Measurements from ENCODE around the gene KCNK4. TPM values are rescaled to one million over a fixed set of nuclear protein-coding genes. Genes with fewer than 3 reads are reported as not detected.

Gene KCNK4
- total RNA-seq, 1 experiment from 2014 or later, result 1.1 TPM

DNA sequence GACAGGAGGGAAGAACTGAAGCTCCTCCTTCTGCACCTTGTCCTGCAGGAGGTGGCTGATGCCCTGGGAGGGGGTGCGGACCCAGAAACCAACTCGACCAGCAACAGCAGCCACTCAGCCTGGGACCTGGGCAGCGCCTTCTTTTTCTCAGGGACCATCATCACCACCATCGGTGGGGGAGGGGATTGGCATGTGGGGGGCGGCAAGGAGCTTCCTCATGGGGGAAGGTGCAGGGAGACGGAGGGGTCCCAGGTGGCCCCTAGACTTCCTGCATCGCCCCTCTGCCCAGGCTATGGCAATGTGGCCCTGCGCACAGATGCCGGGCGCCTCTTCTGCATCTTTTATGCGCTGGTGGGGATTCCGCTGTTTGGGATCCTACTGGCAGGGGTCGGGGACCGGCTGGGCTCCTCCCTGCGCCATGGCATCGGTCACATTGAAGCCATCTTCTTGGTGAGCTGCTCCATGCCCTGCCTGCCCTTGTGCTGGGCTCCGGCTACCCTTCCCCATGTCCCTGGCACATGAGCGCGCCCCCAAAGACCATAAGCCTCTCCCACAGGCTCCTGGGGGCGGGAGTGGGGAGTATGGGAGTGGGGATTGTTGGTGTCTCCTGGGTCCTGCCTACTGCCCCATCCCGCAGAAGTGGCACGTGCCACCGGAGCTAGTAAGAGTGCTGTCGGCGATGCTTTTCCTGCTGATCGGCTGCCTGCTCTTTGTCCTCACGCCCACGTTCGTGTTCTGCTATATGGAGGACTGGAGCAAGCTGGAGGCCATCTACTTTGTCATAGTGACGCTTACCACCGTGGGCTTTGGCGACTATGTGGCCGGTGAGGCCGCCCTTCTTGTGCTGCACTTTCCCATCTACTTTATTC lies 6.0 kb downstream of the KCNK4 start:
- in situ Hi-C loops (cut with HindIII; ENCODE audit: low pct_unique_long_range_greater_than_20kb, low sequenced_read_pairs) (no loop called here), intact Hi-C loops (cut with micrococcal nuclease; ENCODE audit: unreplicated experiment) (no loop called here)
- ChIA-PET POLR2A (no interaction called here), CTCF (no interaction called here)
- H3K27ac ChIP-seq (ENCODE audit: low read length), result no peak overlapping the region
- H3K27me3 ChIP-seq (ENCODE audit: control insufficient read depth, insufficient read depth, low read length), result no peaks in the 10 kb centered on the region; the same call in none of the 2 replicates
- DNase-seq (ENCODE audit: low read depth, low spot score), result no peak
- no peaks in the 10 kb centered on the region for H3K36me3 ChIP-seq (ENCODE audit: control insufficient read depth, insufficient read depth, low read length)
- peaks cover 5% of the 10 kb centered on the region for H3K4me1 ChIP-seq (ENCODE audit: control insufficient read depth, insufficient read depth, low read length)
- H3K9me3 ChIP-seq (ENCODE audit: control insufficient read depth, insufficient read depth, low read depth, low read length), result no peaks in the 10 kb centered on the region
- no peak for ATAC-seq
- H3K4me3 ChIP-seq (ENCODE audit: low read depth in 2 of 2, low read length in 2 of 2), result no peak overlapping the region
- BruUV-seq (replicated peaks), result no TSS peak
- TF ChIP-seq, protein P1, sequence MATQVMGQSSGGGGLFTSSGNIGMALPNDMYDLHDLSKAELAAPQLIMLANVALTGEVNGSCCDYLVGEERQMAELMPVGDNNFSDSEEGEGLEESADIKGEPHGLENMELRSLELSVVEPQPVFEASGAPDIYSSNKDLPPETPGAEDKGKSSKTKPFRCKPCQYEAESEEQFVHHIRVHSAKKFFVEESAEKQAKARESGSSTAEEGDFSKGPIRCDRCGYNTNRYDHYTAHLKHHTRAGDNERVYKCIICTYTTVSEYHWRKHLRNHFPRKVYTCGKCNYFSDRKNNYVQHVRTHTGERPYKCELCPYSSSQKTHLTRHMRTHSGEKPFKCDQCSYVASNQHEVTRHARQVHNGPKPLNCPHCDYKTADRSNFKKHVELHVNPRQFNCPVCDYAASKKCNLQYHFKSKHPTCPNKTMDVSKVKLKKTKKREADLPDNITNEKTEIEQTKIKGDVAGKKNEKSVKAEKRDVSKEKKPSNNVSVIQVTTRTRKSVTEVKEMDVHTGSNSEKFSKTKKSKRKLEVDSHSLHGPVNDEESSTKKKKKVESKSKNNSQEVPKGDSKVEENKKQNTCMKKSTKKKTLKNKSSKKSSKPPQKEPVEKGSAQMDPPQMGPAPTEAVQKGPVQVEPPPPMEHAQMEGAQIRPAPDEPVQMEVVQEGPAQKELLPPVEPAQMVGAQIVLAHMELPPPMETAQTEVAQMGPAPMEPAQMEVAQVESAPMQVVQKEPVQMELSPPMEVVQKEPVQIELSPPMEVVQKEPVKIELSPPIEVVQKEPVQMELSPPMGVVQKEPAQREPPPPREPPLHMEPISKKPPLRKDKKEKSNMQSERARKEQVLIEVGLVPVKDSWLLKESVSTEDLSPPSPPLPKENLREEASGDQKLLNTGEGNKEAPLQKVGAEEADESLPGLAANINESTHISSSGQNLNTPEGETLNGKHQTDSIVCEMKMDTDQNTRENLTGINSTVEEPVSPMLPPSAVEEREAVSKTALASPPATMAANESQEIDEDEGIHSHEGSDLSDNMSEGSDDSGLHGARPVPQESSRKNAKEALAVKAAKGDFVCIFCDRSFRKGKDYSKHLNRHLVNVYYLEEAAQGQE (IDR thresholded peaks at IDR 0.05; ENCODE audit: insufficient read depth in 1 of 2, low read depth in 2 of 2, low read length in 1 of 2), result no peak
- TF ChIP-seq, protein P2, sequence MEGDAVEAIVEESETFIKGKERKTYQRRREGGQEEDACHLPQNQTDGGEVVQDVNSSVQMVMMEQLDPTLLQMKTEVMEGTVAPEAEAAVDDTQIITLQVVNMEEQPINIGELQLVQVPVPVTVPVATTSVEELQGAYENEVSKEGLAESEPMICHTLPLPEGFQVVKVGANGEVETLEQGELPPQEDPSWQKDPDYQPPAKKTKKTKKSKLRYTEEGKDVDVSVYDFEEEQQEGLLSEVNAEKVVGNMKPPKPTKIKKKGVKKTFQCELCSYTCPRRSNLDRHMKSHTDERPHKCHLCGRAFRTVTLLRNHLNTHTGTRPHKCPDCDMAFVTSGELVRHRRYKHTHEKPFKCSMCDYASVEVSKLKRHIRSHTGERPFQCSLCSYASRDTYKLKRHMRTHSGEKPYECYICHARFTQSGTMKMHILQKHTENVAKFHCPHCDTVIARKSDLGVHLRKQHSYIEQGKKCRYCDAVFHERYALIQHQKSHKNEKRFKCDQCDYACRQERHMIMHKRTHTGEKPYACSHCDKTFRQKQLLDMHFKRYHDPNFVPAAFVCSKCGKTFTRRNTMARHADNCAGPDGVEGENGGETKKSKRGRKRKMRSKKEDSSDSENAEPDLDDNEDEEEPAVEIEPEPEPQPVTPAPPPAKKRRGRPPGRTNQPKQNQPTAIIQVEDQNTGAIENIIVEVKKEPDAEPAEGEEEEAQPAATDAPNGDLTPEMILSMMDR (IDR thresholded peaks at IDR 0.05), result no peak
- TF ChIP-seq POLR2AphosphoS5 (IDR thresholded peaks at IDR 0.05; ENCODE audit: low read depth, low read length) (no peak), SIN3A (IDR thresholded peaks at IDR 0.05; ENCODE audit: borderline replicate concordance, insufficient read depth, low read depth, low read length) (no peak), TCF7L2 (IDR thresholded peaks at IDR 0.05; ENCODE audit: low read depth, low read length) (no peak)

GRCh38 chr11:64297699-64298358 lies 6.7 kb downstream of the KCNK4 start:
- no TSS peak for BruUV-seq (replicated peaks)
- no peaks in the 10 kb centered on the region; the same call in 1 of the 2 replicates for H3K27me3 ChIP-seq (ENCODE audit: control insufficient read depth, insufficient read depth, low read length)
- CTCF ChIA-PET, result no interaction called here

More at GRCh38 chr11:64297699-64298358, 6.7 kb downstream of the KCNK4 start:
- DNase-seq (ENCODE audit: low read depth, low spot score) (no peak), ATAC-seq (no peak)
- H3K9me3 ChIP-seq (ENCODE audit: control insufficient read depth, insufficient read depth, low read depth, low read length), result no peaks in the 10 kb centered on the region
- H3K27ac ChIP-seq (ENCODE audit: low read length), result no peak overlapping the region
- peaks cover 5% of the 10 kb centered on the region for H3K4me1 ChIP-seq (ENCODE audit: control insufficient read depth, insufficient read depth, low read length)
- intact Hi-C loops (cut with micrococcal nuclease; ENCODE audit: unreplicated experiment), result no loop called here
- no peak for TF ChIP-seq SIN3A (IDR thresholded peaks at IDR 0.05; ENCODE audit: borderline replicate concordance, insufficient read depth, low read depth, low read length)
- TF ChIP-seq, protein P2 (IDR thresholded peaks at IDR 0.05), result no peak
- TF ChIP-seq, protein P1 (IDR thresholded peaks at IDR 0.05; ENCODE audit: insufficient read depth in 1 of 2, low read depth in 2 of 2, low read length in 1 of 2), result no peak
- TF ChIP-seq POLR2AphosphoS5 (IDR thresholded peaks at IDR 0.05; ENCODE audit: low read depth, low read length), result no peak
- H3K36me3 ChIP-seq (ENCODE audit: control insufficient read depth, insufficient read depth, low read length), result no peaks in the 10 kb centered on the region
- H3K4me3 ChIP-seq (ENCODE audit: low read depth in 2 of 2, low read length in 2 of 2), result no peak overlapping the region
- in situ Hi-C loops (cut with HindIII; ENCODE audit: low pct_unique_long_range_greater_than_20kb, low sequenced_read_pairs), result no loop called here
- POLR2A ChIA-PET, result no interaction called here
